GM23338 (cell line): ENCODE data around the gene DNAJC22.

Source experiments
- CREB1 ChIP-seq: fragments of 250-450 bp; sonication (Bioruptor Pico); IDR thresholded peaks from 2 replicates; pipeline ENCODE4 v1.5.0; 2020; ENCODE audit warnings: low read depth, mild to moderate bottlenecking, moderate library complexity
- CTCF ChIP-seq, 2 experiments: fragments of 200-600 bp in 1 of 2; sonication (generic) in 1 of 2; conservative IDR thresholded peaks; 2 replicates each; pipeline versions ENCODE4 v1.5.1 to v1.6.1; 2016 to 2017; ENCODE audit warnings: antibody characterized with exemption in 2 of 2, low read depth in 2 of 2, mild to moderate bottlenecking in 2 of 2, moderate library complexity in 1 of 2
- EZH2 ChIP-seq: fragments of 200-600 bp; sonication (generic); IDR thresholded peaks from one replicate; pipeline ENCODE4 v1.8.0; 2017; ENCODE audit warnings: antibody characterized with exemption, mild to moderate bottlenecking, low read depth; ENCODE audit not compliant: unreplicated experiment
- TF ChIP-seq, protein P1 (sequence below): IDR thresholded peaks from one replicate; pipeline ENCODE4 v1.6.1; 2018; ENCODE audit warnings: antibody characterized with exemption; ENCODE audit not compliant: unreplicated experiment

GRCh38 chr12:49397000-49397399, 50.3 kb downstream of the DNAJC22 start:
- no peak for TF ChIP-seq CTCF (conservative IDR thresholded peaks at IDR 0.05; ENCODE audit: low read depth in 2 of 2)
- TF ChIP-seq CREB1 (CRISPR knock-in tag), result no peak
- TF ChIP-seq EZH2, result no peak
- TF ChIP-seq, protein P1, sequence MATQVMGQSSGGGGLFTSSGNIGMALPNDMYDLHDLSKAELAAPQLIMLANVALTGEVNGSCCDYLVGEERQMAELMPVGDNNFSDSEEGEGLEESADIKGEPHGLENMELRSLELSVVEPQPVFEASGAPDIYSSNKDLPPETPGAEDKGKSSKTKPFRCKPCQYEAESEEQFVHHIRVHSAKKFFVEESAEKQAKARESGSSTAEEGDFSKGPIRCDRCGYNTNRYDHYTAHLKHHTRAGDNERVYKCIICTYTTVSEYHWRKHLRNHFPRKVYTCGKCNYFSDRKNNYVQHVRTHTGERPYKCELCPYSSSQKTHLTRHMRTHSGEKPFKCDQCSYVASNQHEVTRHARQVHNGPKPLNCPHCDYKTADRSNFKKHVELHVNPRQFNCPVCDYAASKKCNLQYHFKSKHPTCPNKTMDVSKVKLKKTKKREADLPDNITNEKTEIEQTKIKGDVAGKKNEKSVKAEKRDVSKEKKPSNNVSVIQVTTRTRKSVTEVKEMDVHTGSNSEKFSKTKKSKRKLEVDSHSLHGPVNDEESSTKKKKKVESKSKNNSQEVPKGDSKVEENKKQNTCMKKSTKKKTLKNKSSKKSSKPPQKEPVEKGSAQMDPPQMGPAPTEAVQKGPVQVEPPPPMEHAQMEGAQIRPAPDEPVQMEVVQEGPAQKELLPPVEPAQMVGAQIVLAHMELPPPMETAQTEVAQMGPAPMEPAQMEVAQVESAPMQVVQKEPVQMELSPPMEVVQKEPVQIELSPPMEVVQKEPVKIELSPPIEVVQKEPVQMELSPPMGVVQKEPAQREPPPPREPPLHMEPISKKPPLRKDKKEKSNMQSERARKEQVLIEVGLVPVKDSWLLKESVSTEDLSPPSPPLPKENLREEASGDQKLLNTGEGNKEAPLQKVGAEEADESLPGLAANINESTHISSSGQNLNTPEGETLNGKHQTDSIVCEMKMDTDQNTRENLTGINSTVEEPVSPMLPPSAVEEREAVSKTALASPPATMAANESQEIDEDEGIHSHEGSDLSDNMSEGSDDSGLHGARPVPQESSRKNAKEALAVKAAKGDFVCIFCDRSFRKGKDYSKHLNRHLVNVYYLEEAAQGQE, result no peak
